ENCODE data around the gene PPP1R9A.
"Not testable (repeated sequence)": the region's sequence is repeated elsewhere in the genome, so short reads cannot be mapped to it uniquely, and the experiment has no call there.

PPP1R9A gene

GRCh38 chr7:94998266-94999068 is 91.1 kb downstream of the PPP1R9A start:
- H3K4ac ChIP-seq (ENCODE audit: low read length) = no peak overlapping the region
- no peaks in the 10 kb centered on the region for H3K9me3 ChIP-seq (replicated peaks in 1 of 2; ENCODE audit: control insufficient read depth in 2 of 2, insufficient read depth in 1 of 2, low read depth in 1 of 2, low read length in 2 of 2)
- WGBS, 2 donors (ENCODE audit: extremely low coverage in 2 of 2, insufficient read length in 2 of 2, insufficient replicate concordance in 1 of 2) = no CpG with 5 or more reads among the region's 3 CpGs
- H3K4me2 ChIP-seq (ENCODE audit: insufficient read depth, low read length, poor library complexity, severe bottlenecking) = no peak overlapping the region
- H2BK15ac ChIP-seq (ENCODE audit: low read length) = no peak overlapping the region
- no peak overlapping the region for H2AFZ ChIP-seq (ENCODE audit: low read length)
- H3K14ac ChIP-seq (ENCODE audit: low read length) = no peak overlapping the region
- H3K36me3 ChIP-seq (replicated peaks in 1 of 2; ENCODE audit: control insufficient read depth in 2 of 2, insufficient read depth in 2 of 2, low read length in 2 of 2) = no peaks in the 10 kb centered on the region
- H2AK5ac ChIP-seq (ENCODE audit: low read depth, low read length) = no peak overlapping the region
- H3K9ac ChIP-seq (ENCODE audit: low read depth, low read length, poor library complexity) = no peak overlapping the region
- no peak overlapping the region for H2BK120ac ChIP-seq (ENCODE audit: low read depth, low read length)
- H2BK5ac ChIP-seq (ENCODE audit: low read length) = no peak overlapping the region
- H4K91ac ChIP-seq (ENCODE audit: low read depth, low read length, poor library complexity) = no peak overlapping the region
- no peak overlapping the region for H3K27ac ChIP-seq (replicated peaks; ENCODE audit: low read length)
- H3K18ac ChIP-seq (ENCODE audit: low read length) = no peak overlapping the region
- H3K27me3 ChIP-seq (ENCODE audit: control insufficient read depth in 3 of 3, insufficient read depth in 3 of 3, low read depth in 1 of 3, low read length in 3 of 3) = no peaks in the 10 kb centered on the region
- no peaks in the 10 kb centered on the region for H3K79me1 ChIP-seq (ENCODE audit: low read depth, low read length)
- no peak overlapping the region for H3K23ac ChIP-seq (ENCODE audit: low read depth, low read length, poor library complexity)
- no peaks in the 10 kb centered on the region for H3K4me1 ChIP-seq (ENCODE audit: control insufficient read depth in 2 of 2, insufficient read depth in 1 of 2, low read depth in 1 of 2, low read length in 2 of 2)
- DNase-seq (ENCODE audit: low spot score) = no peak
- H3K4me3 ChIP-seq (ENCODE audit: low read length in 2 of 2) = no peak overlapping the region
- no peak overlapping the region for H2BK12ac ChIP-seq (ENCODE audit: low read length)
- no peak overlapping the region for H4K8ac ChIP-seq (ENCODE audit: low read depth, low read length)

- H2AFZ ChIP-seq (ENCODE audit: low read length) = no peak overlapping the region
- no peak overlapping the region for H3K27ac ChIP-seq (replicated peaks; ENCODE audit: low read length)
- H3K79me1 ChIP-seq (ENCODE audit: low read depth, low read length) = no peaks in the 10 kb centered on the region
- H2BK120ac ChIP-seq (ENCODE audit: low read depth, low read length) = no peak overlapping the region
- no peak overlapping the region for H3K18ac ChIP-seq (ENCODE audit: low read length)
- DNase-seq (ENCODE audit: low spot score) = no peak
- H3K23ac ChIP-seq (ENCODE audit: low read depth, low read length, poor library complexity) = no peak overlapping the region
- no peak overlapping the region for H3K4me2 ChIP-seq (ENCODE audit: insufficient read depth, low read length, poor library complexity, severe bottlenecking)
- no peak overlapping the region for H3K9ac ChIP-seq (ENCODE audit: low read depth, low read length, poor library complexity)
- H3K36me3 ChIP-seq (replicated peaks in 1 of 2; ENCODE audit: control insufficient read depth in 2 of 2, insufficient read depth in 2 of 2, low read length in 2 of 2) = no peaks in the 10 kb centered on the region
- no peaks in the 10 kb centered on the region for H3K27me3 ChIP-seq (ENCODE audit: control insufficient read depth in 3 of 3, insufficient read depth in 3 of 3, low read depth in 1 of 3, low read length in 3 of 3)
- H2BK5ac ChIP-seq (ENCODE audit: low read length) = no peak overlapping the region
- H3K4ac ChIP-seq (ENCODE audit: low read length) = no peak overlapping the region
- no peak overlapping the region for H2BK15ac ChIP-seq (ENCODE audit: low read length)
- no peaks in the 10 kb centered on the region for H3K4me1 ChIP-seq (ENCODE audit: control insufficient read depth in 2 of 2, insufficient read depth in 1 of 2, low read depth in 1 of 2, low read length in 2 of 2)
- no peak overlapping the region for H4K8ac ChIP-seq (ENCODE audit: low read depth, low read length)
- no peak overlapping the region for H4K91ac ChIP-seq (ENCODE audit: low read depth, low read length, poor library complexity)
- no peak overlapping the region for H3K4me3 ChIP-seq (ENCODE audit: low read length in 2 of 2)
- H3K9me3 ChIP-seq (replicated peaks in 1 of 2; ENCODE audit: control insufficient read depth in 2 of 2, insufficient read depth in 1 of 2, low read depth in 1 of 2, low read length in 2 of 2) = no peaks in the 10 kb centered on the region
- no peak overlapping the region for H2BK12ac ChIP-seq (ENCODE audit: low read length)
- H2AK5ac ChIP-seq (ENCODE audit: low read depth, low read length) = no peak overlapping the region
- H3K14ac ChIP-seq (ENCODE audit: low read length) = no peak overlapping the region
Measured at GRCh38 chr7:94999069-94999351, 91.6 kb downstream of the PPP1R9A start.

GRCh38 chr7:94999601-95000000 is 92.2 kb downstream of the PPP1R9A start:
- not testable (repeated sequence) for H3K4me1 ChIP-seq (ENCODE audit: control insufficient read depth in 2 of 2, insufficient read depth in 1 of 2, low read depth in 1 of 2, low read length in 2 of 2); H3K4me3 ChIP-seq (ENCODE audit: low read length in 2 of 2); H3K27me3 ChIP-seq (ENCODE audit: control insufficient read depth in 3 of 3, insufficient read depth in 3 of 3, low read depth in 1 of 3, low read length in 3 of 3); H3K23ac ChIP-seq (ENCODE audit: low read depth, low read length, poor library complexity); H2BK120ac ChIP-seq (ENCODE audit: low read depth, low read length); H3K27ac ChIP-seq (replicated peaks; ENCODE audit: low read length); H4K8ac ChIP-seq (ENCODE audit: low read depth, low read length); H2BK15ac ChIP-seq (ENCODE audit: low read length); H2AFZ ChIP-seq (ENCODE audit: low read length); H3K4me2 ChIP-seq (ENCODE audit: insufficient read depth, low read length, poor library complexity, severe bottlenecking); H2AK5ac ChIP-seq (ENCODE audit: low read depth, low read length); H3K4ac ChIP-seq (ENCODE audit: low read length); H3K36me3 ChIP-seq (replicated peaks in 1 of 2; ENCODE audit: control insufficient read depth in 2 of 2, insufficient read depth in 2 of 2, low read length in 2 of 2); H3K9me3 ChIP-seq (replicated peaks in 1 of 2; ENCODE audit: control insufficient read depth in 2 of 2, insufficient read depth in 1 of 2, low read depth in 1 of 2, low read length in 2 of 2); H3K14ac ChIP-seq (ENCODE audit: low read length); H2BK5ac ChIP-seq (ENCODE audit: low read length); H3K18ac ChIP-seq (ENCODE audit: low read length); H2BK12ac ChIP-seq (ENCODE audit: low read length); H4K91ac ChIP-seq (ENCODE audit: low read depth, low read length, poor library complexity); DNase-seq (ENCODE audit: low spot score); H3K79me1 ChIP-seq (ENCODE audit: low read depth, low read length); H3K9ac ChIP-seq (ENCODE audit: low read depth, low read length, poor library complexity)
- WGBS, 2 donors (ENCODE audit: extremely low coverage in 2 of 2, insufficient read length in 2 of 2, insufficient replicate concordance in 1 of 2) = no CpG with 5 or more reads among the region's 5 CpGs

- no CpG with 5 or more reads among the region's 3 CpGs for WGBS, 2 donors (ENCODE audit: extremely low coverage in 2 of 2, insufficient read length in 2 of 2, insufficient replicate concordance in 1 of 2)
- Histone ChIP-seq H2BK15ac (ENCODE audit: low read length) (no peak overlapping the region), H3K4ac (ENCODE audit: low read length) (no peak overlapping the region), H2BK120ac (ENCODE audit: low read depth, low read length) (no peak overlapping the region), H2AFZ (ENCODE audit: low read length) (no peak overlapping the region), H2BK5ac (ENCODE audit: low read length) (no peak overlapping the region), H2BK12ac (ENCODE audit: low read length) (no peak overlapping the region), H3K79me1 (ENCODE audit: low read depth, low read length) (no peaks in the 10 kb centered on the region), H3K4me3 (ENCODE audit: low read length in 2 of 2) (no peak overlapping the region), H3K9me3 (replicated peaks in 1 of 2; ENCODE audit: control insufficient read depth in 2 of 2, insufficient read depth in 1 of 2, low read depth in 1 of 2, low read length in 2 of 2) (no peaks in the 10 kb centered on the region), H3K4me1 (ENCODE audit: control insufficient read depth in 2 of 2, insufficient read depth in 1 of 2, low read depth in 1 of 2, low read length in 2 of 2) (peaks cover 0 to 2% of the 10 kb centered on the region in 2 donors), H3K36me3 (replicated peaks in 1 of 2; ENCODE audit: control insufficient read depth in 2 of 2, insufficient read depth in 2 of 2, low read length in 2 of 2) (no peaks in the 10 kb centered on the region), H3K23ac (ENCODE audit: low read depth, low read length, poor library complexity) (no peak overlapping the region), H4K91ac (ENCODE audit: low read depth, low read length, poor library complexity) (no peak overlapping the region), H3K14ac (ENCODE audit: low read length) (no peak overlapping the region), H3K27me3 (ENCODE audit: control insufficient read depth in 3 of 3, insufficient read depth in 3 of 3, low read depth in 1 of 3, low read length in 3 of 3) (no peaks in the 10 kb centered on the region), H3K27ac (replicated peaks; ENCODE audit: low read length) (no peak overlapping the region), H4K8ac (ENCODE audit: low read depth, low read length) (no peak overlapping the region), H3K4me2 (ENCODE audit: insufficient read depth, low read length, poor library complexity, severe bottlenecking) (no peak overlapping the region), H3K9ac (ENCODE audit: low read depth, low read length, poor library complexity) (no peak overlapping the region), H3K18ac (ENCODE audit: low read length) (no peak overlapping the region), H2AK5ac (ENCODE audit: low read depth, low read length) (no peak overlapping the region)
- no peak for DNase-seq (ENCODE audit: low spot score)
Measured at GRCh38 chr7:95001258-95001657, 93.9 kb downstream of the PPP1R9A start.
